HCT116 (cell line): ENCODE data around the gene PTGIR. TPM values are rescaled to one million over a fixed set of nuclear protein-coding genes. Genes with fewer than 3 reads are reported as not detected.
A peak's percentile ranks its signal among the peaks of the same experiment; 100 is the strongest.

Experiments
- ATAC-seq: fragments of 200-7000 bp; cut with Tn5 transposase; 2 replicates; pipeline ENCODE4 v1.9.1; 2020; ENCODE audit warnings: mild to moderate bottlenecking, moderate library complexity
- BruUV-seq: library from RNA; stranded (reverse); fragments of 400-500 nt; replicated peaks from 2 replicates; lab custom pipeline; 2021; lab: Mats Ljungman, UMichigan
- CTCF ChIA-PET: fragments of 300-600 bp; sonication (Branson Sonifier 250); formaldehyde crosslinking; loops from one replicate; lab custom pipeline; 2021; ENCODE audit warnings: antibody characterized with exemption; lab: Charles Lee
- POLR2A ChIA-PET: fragments of 300-600, 350-600 bp; sonication (Branson Sonifier 250); formaldehyde crosslinking; loops from one replicate; lab custom pipeline; 2021; ENCODE audit warnings: antibody characterized with exemption; lab: Charles Lee
- RAD21 ChIA-PET, 2 experiments: fragments of 300-600 bp; sonication (Branson Sonifier 250); formaldehyde crosslinking; loops; one replicate each; lab custom pipeline; 2023; ENCODE audit warnings: low total read pairs in 2 of 2; ENCODE audit not compliant: uncharacterized antibody in 2 of 2, unreplicated experiment in 2 of 2, low non-redundant PET in 1 of 2; lab: Charles Lee
- DNase-seq: peaks from one replicate; pipeline ENCODE4 v3.0.0-alpha.2; 2010; ENCODE audit warnings: low read depth, low spot score
- H2AFZ ChIP-seq: fragments of 200-600 bp; shearing (Covaris generic), sonication (generic); 2 replicates; pipeline ENCODE4 v1.6.1; 2017; ENCODE audit warnings: low read depth, mixed run types, mixed read lengths, antibody characterized with exemption, low read length; ENCODE audit not compliant: poor library complexity, severe bottlenecking
- H3K27ac ChIP-seq: 2 replicates; pipeline ENCODE4 v1.5.1; 2012; ENCODE audit warnings: low read depth, low read length
- H3K27me3 ChIP-seq: fragments of 200-600 bp; sonication (generic); 2 replicates; pipeline ENCODE4 v1.6.1; 2016; ENCODE audit warnings: mixed run types, low read length, mixed read lengths; ENCODE audit not compliant: insufficient read depth
- H3K36me3 ChIP-seq, 2 experiments: fragments of 200-500 bp in 1 of 2; fragments of 200-600 bp in 1 of 2; sonication (Bioruptor generic) in 1 of 2; sonication (generic) in 1 of 2; 2 replicates each; pipeline versions ENCODE4 v1.5.1 to v1.6.1; 2014 to 2016; ENCODE audit warnings: low read length in 2 of 2, inconsistent platforms in 1 of 2, mixed read lengths in 1 of 2, mixed run types in 1 of 2; ENCODE audit not compliant: insufficient read depth in 2 of 2, control insufficient read depth in 1 of 2
- H3K4me1 ChIP-seq, 2 experiments: fragments of 200-600 bp in 1 of 2; sonication (generic) in 1 of 2; 2 replicates each; pipeline versions ENCODE4 v1.5.1 to v1.6.1; 2012 to 2017; ENCODE audit warnings: low read length in 2 of 2, inconsistent platforms in 1 of 2, mild to moderate bottlenecking in 1 of 2, mixed read lengths in 1 of 2, mixed run types in 1 of 2, moderate library complexity in 1 of 2; ENCODE audit not compliant: insufficient read depth in 2 of 2, control insufficient read depth in 1 of 2
- H3K4me2 ChIP-seq: fragments of 200-600 bp; sonication (generic); 2 replicates; pipeline ENCODE4 v1.6.1; 2017; ENCODE audit warnings: mixed run types, low read length, mixed read lengths
- H3K4me3 ChIP-seq, 2 experiments: fragments of 200-600 bp in 1 of 2; sonication (generic) in 1 of 2; replicated peaks in 1 of 2; 2 replicates each; pipeline ENCODE4 v1.5.1; 2011 to 2016; ENCODE audit warnings: low read length in 2 of 2, control low read depth in 1 of 2, low read depth in 1 of 2, mild to moderate bottlenecking in 1 of 2, mixed read lengths in 1 of 2, mixed run types in 1 of 2
- H3K79me2 ChIP-seq: fragments of 200-600 bp; sonication (generic); 2 replicates; pipeline ENCODE4 v1.6.1; 2017; ENCODE audit warnings: mild to moderate bottlenecking, mixed run types, low read length, moderate library complexity, mixed read lengths; ENCODE audit not compliant: insufficient read depth
- H3K9ac ChIP-seq: fragments of 200-600 bp; sonication (generic); 2 replicates; pipeline ENCODE4 v1.6.1; 2016; ENCODE audit warnings: low read length, mixed read lengths
- H3K9me2 ChIP-seq: fragments of 200-600 bp; sonication (generic), shearing (Covaris generic); 2 replicates; pipeline ENCODE4 v1.6.1; 2017; ENCODE audit warnings: mixed run types, mild to moderate bottlenecking, moderate library complexity; ENCODE audit not compliant: insufficient read depth
- H3K9me3 ChIP-seq, 2 experiments: fragments of 200-500 bp in 1 of 2; fragments of 200-600 bp in 1 of 2; sonication (Bioruptor generic) in 1 of 2; sonication (generic) in 1 of 2; 2 replicates each; pipeline ENCODE4 v1.6.1; 2014 to 2017; ENCODE audit warnings: low read length in 2 of 2, mixed read lengths in 2 of 2, inconsistent platforms in 1 of 2, low read depth in 1 of 2, mild to moderate bottlenecking in 1 of 2, mixed run types in 1 of 2, moderate library complexity in 1 of 2; ENCODE audit not compliant: control insufficient read depth in 1 of 2, insufficient read depth in 1 of 2
- H4K20me1 ChIP-seq: fragments of 200-600 bp; sonication (generic), shearing (Covaris generic); 2 replicates; pipeline ENCODE4 v1.6.1; 2017; ENCODE audit warnings: mixed run types, mild to moderate bottlenecking, moderate library complexity; ENCODE audit not compliant: insufficient read depth
- CTCF ChIP-seq, 3 experiments: fragments of 200-600 bp in 1 of 3; sonication (generic) in 1 of 3; IDR thresholded peaks in 2 of 3; conservative IDR thresholded peaks in 1 of 3; 2 replicates each; pipeline ENCODE4 v1.5.1; 2012 to 2017; ENCODE audit warnings: low read depth in 2 of 3, low read length in 2 of 3, antibody characterized with exemption in 1 of 3, borderline replicate concordance in 1 of 3, control low read depth in 1 of 3, mild to moderate bottlenecking in 1 of 3, mixed read lengths in 1 of 3, mixed run types in 1 of 3, moderate library complexity in 1 of 3; ENCODE audit not compliant: insufficient read depth in 1 of 3
- EZH2 ChIP-seq: fragments of 200-600 bp; sonication (generic); IDR thresholded peaks from 2 replicates; pipeline ENCODE4 v1.6.1; 2017; ENCODE audit warnings: antibody characterized with exemption, mixed run types
- JUND ChIP-seq: IDR thresholded peaks from 2 replicates; pipeline ENCODE4 v1.6.1; 2012
- RAD21 ChIP-seq: IDR thresholded peaks from 2 replicates; pipeline ENCODE4 v1.6.1; 2012; ENCODE audit warnings: low read depth, mild to moderate bottlenecking
- SP1 ChIP-seq: IDR thresholded peaks from 2 replicates; pipeline ENCODE4 v1.6.1; 2012; ENCODE audit warnings: low read depth
- ZFX ChIP-seq: fragments of 450-650 bp; IDR thresholded peaks from 2 replicates; pipeline ENCODE4 v1.6.1; 2017
- ZNF274 ChIP-seq: fragments of 200-500 bp; sonication (Bioruptor generic); IDR thresholded peaks from 2 replicates; pipeline ENCODE4 v1.6.1; 2014; ENCODE audit warnings: mild to moderate bottlenecking, low read depth, low read length, inconsistent platforms
- intact Hi-C: fragments of 100-400 bp; cut with micrococcal nuclease; formaldehyde crosslinking; loops from 2 replicates; pipeline ENCODE4 v1.10.0; 2022
- total RNA-seq: library from RNA; stranded (reverse); gene quantifications from one replicate; pipeline ENCODE4 v1.2.1, GENCODE V29; 2021; ENCODE audit not compliant: unreplicated experiment

PTGIR gene
- total RNA-seq, 1 experiment from 2014 or later: not detected

DNA sequence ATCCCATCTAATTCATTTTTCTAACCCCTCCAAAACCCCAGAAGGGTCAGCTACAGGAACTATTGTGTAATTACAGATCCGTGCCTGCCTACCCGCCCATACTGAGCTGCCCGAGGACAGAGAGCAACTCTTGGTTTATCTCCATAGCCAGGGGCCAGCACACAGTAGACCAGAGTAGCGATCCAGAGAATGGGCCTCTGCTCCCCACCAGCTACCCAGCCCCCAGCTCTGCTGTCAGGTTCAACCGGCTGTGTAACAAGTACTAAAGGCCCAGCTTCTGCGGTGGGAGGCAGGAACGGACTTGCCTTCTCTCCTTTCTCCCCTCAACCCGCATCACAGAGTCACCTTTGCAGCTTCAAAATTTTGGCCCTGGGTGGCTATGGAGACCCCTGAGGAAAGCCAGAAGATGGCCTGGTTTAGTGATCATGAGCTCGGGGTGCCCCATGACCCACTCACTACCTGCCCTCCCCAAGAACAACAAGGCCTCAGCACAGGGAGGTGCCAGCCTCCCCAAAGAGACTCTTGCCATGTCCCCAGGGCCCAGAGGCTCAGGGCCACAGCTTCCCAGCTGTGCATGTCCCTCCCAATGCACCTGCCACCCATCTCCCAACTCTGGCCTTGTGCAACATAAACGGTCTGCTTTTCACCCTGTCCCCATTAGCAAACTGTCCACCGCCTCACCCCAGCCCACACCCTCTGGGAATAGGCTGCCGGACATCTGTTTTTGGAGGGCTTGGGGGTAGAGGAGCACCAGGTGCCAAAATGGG, 18.0 kb downstream of the PTGIR start (continued):
- no peak for TF ChIP-seq CTCF (IDR thresholded peaks at IDR 0.05 in 2 of 3, conservative IDR thresholded peaks at IDR 0.05 in 1 of 3; ENCODE audit: borderline replicate concordance in 1 of 3, insufficient read depth in 1 of 3, low read depth in 2 of 3, low read length in 2 of 3)
- TF ChIP-seq RAD21: no peak
- no peak for TF ChIP-seq EZH2

DNA sequence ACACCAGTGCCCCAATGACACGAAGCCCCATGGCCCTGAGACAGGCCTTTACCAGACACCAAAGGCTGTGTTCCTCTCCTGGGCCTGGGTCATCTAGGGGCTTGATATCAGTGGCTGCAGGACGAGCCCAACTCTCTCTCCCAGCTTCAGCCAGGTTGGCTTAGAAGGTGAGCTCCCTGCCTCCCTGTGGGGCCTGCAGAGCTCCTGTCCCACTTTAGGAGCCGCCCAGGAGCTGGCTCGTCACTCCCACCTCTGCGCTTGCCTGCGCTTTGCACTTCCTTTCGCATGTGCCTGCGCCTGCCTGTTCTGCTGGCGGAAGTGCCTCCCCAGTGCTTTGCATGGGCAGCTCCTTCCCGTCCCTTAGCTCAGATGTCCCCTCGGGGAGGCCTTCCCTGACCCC, 18.9 kb downstream of the PTGIR start:
- BruUV-seq: no TSS peak
- CTCF ChIA-PET: interaction anchor here (1.6 to 2.4 kb wide), 2 partner anchors 8 to 11 kb away, joined by 4 to 8 read pairs; no protein-coding TSS in a partner anchor
- no peak for DNase-seq

More for the DNA sequence above, 18.9 kb downstream of the PTGIR start:
- Histone ChIP-seq H3K27me3 (no peaks in the 10 kb centered on the region), H2AFZ (no peak overlapping the region), H4K20me1 (no peaks in the 10 kb centered on the region), H3K79me2 (peaks cover 63% of the 10 kb centered on the region), H3K9me2 (no peaks in the 10 kb centered on the region), H3K4me1 (peaks cover 14 to 19% of the 10 kb centered on the region in 2 experiments), H3K27ac (peak overlapping the region; percentile 9; the same call in 1 of the 2 replicates), H3K4me2 (no peak overlapping the region), H3K9ac (no peak overlapping the region), H3K4me3 (no peak overlapping the region), H3K36me3 (peaks cover 36 to 37% of the 10 kb centered on the region in 2 experiments), H3K9me3 (no peaks in the 10 kb centered on the region)
- ChIA-PET RAD21 (no interaction called here), POLR2A (no interaction called here)
- TF ChIP-seq ZFX: no peak
- no peak for TF ChIP-seq ZNF274
- no peak for TF ChIP-seq SP1
- TF ChIP-seq JUND: no peak
- no peak for TF ChIP-seq RAD21
- no peak for ATAC-seq
- intact Hi-C loops: no loop called here
